B cell (primary cell): ENCODE measurements around the gene ACAP2. TPM values are rescaled to one million over a fixed set of nuclear protein-coding genes. Genes with fewer than 3 reads are reported as not detected.

Source experiments
- ATAC-seq: fragments of 200-7000 bp; cut with Tn5 transposase; one replicate; pipeline ENCODE4 v1.10.0; 2021; ENCODE audit warnings: low read depth, mild to moderate bottlenecking, moderate number of reproducible peaks, moderate library complexity
- CTCF ChIA-PET: fragments of 350-600 bp; sonication (Branson Sonifier 250); formaldehyde crosslinking; loops from one replicate; lab custom pipeline; 2021; ENCODE audit warnings: antibody characterized with exemption, inconsistent platforms; lab: Charles Lee
- POLR2A ChIA-PET: fragments of 350-600 bp; sonication (Branson Sonifier 250); formaldehyde crosslinking; loops from one replicate; lab custom pipeline; 2021; ENCODE audit warnings: antibody characterized with exemption; lab: Charles Lee
- DNase-seq: peaks from one replicate; pipeline ENCODE4 v3.0.0; 2013
- H2AFZ ChIP-seq: 2 replicates; pipeline ENCODE4 v1.6.1; 2012; ENCODE audit warnings: mild to moderate bottlenecking, low read depth, low read length; ENCODE audit not compliant: insufficient read depth, poor library complexity, severe bottlenecking
- H3K27ac ChIP-seq, 2 donors: 1 replicate in 1 of 2; 2 replicates in 1 of 2; pipeline ENCODE4 v1.5.1; 2012 to 2013; ENCODE audit warnings: low read length in 2 of 2, mild to moderate bottlenecking in 2 of 2, moderate library complexity in 1 of 2
- H3K27me3 ChIP-seq, 4 experiments: fragments of 200-600 bp in 1 of 4; sonication (generic) in 1 of 4; replicated peaks in 1 of 4; 1 replicate in 2 of 4; 2 replicates in 2 of 4; pipeline versions ENCODE4 v1.6.1 to v1.7.0; 2013 to 2016; ENCODE audit warnings: low read length in 3 of 4, mild to moderate bottlenecking in 2 of 4, mixed read lengths in 1 of 4, moderate library complexity in 1 of 4; ENCODE audit not compliant: insufficient read depth in 4 of 4, control insufficient read depth in 3 of 4; ENCODE audit errors: control extremely low read depth in 1 of 4
- H3K36me3 ChIP-seq, 2 experiments: replicated peaks in 1 of 2; 1 replicate in 1 of 2; 2 replicates in 1 of 2; pipeline versions ENCODE4 v1.6.1 to v1.7.1; 2013; ENCODE audit warnings: low read length in 1 of 2; ENCODE audit not compliant: insufficient read depth in 2 of 2, control insufficient read depth in 1 of 2; ENCODE audit errors: control extremely low read depth in 1 of 2, extremely low read depth in 1 of 2
- H3K4me1 ChIP-seq, 2 donors: fragments of 200-600 bp in 1 of 2; sonication (generic) in 1 of 2; 1 replicate in 1 of 2; 2 replicates in 1 of 2; pipeline versions ENCODE4 v1.5.1 to v1.6.1; 2013 to 2017; ENCODE audit warnings: low read length in 2 of 2; ENCODE audit not compliant: control insufficient read depth in 2 of 2, insufficient read depth in 2 of 2
- H3K4me2 ChIP-seq: replicated peaks from 2 replicates; pipeline ENCODE3; 2012; ENCODE audit warnings: mild to moderate bottlenecking, low read depth, low read length; ENCODE audit not compliant: poor library complexity, severe bottlenecking
- H3K4me3 ChIP-seq, 5 experiments: fragments of 200-600 bp in 1 of 5; sonication (generic) in 1 of 5; 1 replicate in 3 of 5; 2 replicates in 2 of 5; pipeline versions ENCODE4 v1.5.1 to v1.7.0; 2011 to 2016; ENCODE audit warnings: low read length in 4 of 5, mild to moderate bottlenecking in 4 of 5, low read depth in 2 of 5, control low read depth in 1 of 5, moderate library complexity in 1 of 5; ENCODE audit not compliant: insufficient read depth in 1 of 5; ENCODE audit errors: control extremely low read depth in 1 of 5, extremely low read depth in 1 of 5
- H3K79me2 ChIP-seq: fragments of 200-600 bp; sonication (generic); one replicate; pipeline ENCODE4 v1.6.0; 2016; ENCODE audit warnings: low read length; ENCODE audit not compliant: control insufficient read depth, insufficient read depth
- H3K9ac ChIP-seq: fragments of 200-600 bp; sonication (generic); 2 replicates; pipeline ENCODE4 v1.6.1; 2017; ENCODE audit warnings: mild to moderate bottlenecking, low read length, moderate library complexity
- H3K9me3 ChIP-seq, 3 donors: one replicate each; pipeline versions ENCODE4 v1.6.1 to v1.7.1; 2013; ENCODE audit warnings: low read length in 2 of 3; ENCODE audit not compliant: control insufficient read depth in 2 of 3, insufficient read depth in 1 of 3; ENCODE audit errors: control extremely low read depth in 1 of 3
- H4K20me1 ChIP-seq: 2 replicates; pipeline ENCODE4 v1.6.0; 2012; ENCODE audit warnings: mild to moderate bottlenecking, low read length; ENCODE audit not compliant: insufficient read depth, control insufficient read depth, poor library complexity, severe bottlenecking
- H3K27ac Mint-ChIP-seq: one replicate; pipeline ENCODE4 v1.8.0; 2021; ENCODE audit warnings: mixed read lengths
- H3K27me3 Mint-ChIP-seq: one replicate; pipeline ENCODE4 v1.8.0; 2021; ENCODE audit warnings: mixed read lengths
- H3K4me1 Mint-ChIP-seq: one replicate; pipeline ENCODE4 v1.8.0; 2021; ENCODE audit warnings: mixed read lengths
- H3K4me3 Mint-ChIP-seq: one replicate; pipeline ENCODE4 v1.8.0; 2021; ENCODE audit warnings: mixed read lengths
- H3K9me3 Mint-ChIP-seq: one replicate; pipeline ENCODE4 v1.8.0; 2022; ENCODE audit warnings: mixed read lengths; ENCODE audit not compliant: insufficient read depth
- CTCF ChIP-seq: fragments of 200-600 bp; IDR thresholded peaks from one replicate; pipeline ENCODE4 v1.8.0; 2022; ENCODE audit warnings: antibody characterized with exemption, mild to moderate bottlenecking
- EZH2 ChIP-seq: IDR thresholded peaks from 2 replicates; pipeline ENCODE4 v1.6.1; 2012; ENCODE audit warnings: borderline replicate concordance, low read depth, mild to moderate bottlenecking, moderate library complexity, low read length; ENCODE audit not compliant: insufficient read depth, poor library complexity, severe bottlenecking
- WGBS: methylation state at CpG from one replicate; pipeline ENCODE4 v1.1.5; 2013; ENCODE audit warnings: missing lambda C conversion rate; ENCODE audit not compliant: insufficient coverage; 5-methylcytosine and 5-hydroxymethylcytosine counted together
- intact Hi-C: fragments of 100-400 bp; cut with micrococcal nuclease; formaldehyde crosslinking; loops from one replicate; pipeline ENCODE4 v1.10.0; 2022
- polyA plus RNA-seq: library from polyadenylated mRNA; depleted of rRNA; stranded (reverse); fragments of >200 nt; gene quantifications from 2 replicates; pipeline ENCODE4 v1.2.3, GENCODE V29; 2012
- total RNA-seq, 2 donors: library from RNA; stranded (reverse); fragments of 120-200 nt in 1 of 2; gene quantifications; 1 replicate in 1 of 2; 2 replicates in 1 of 2; pipeline versions ENCODE4 v1.2.3 to v1.2.4, GENCODE V29; 2013 to 2022

ACAP2 gene
- total and polyA plus RNA-seq, 2 donors (not counting 1 experiment from before 2014, with no cell fraction given): 18.6 to 113 TPM

GRCh38 chr3:195251336-195252065, 191.3 kb downstream of the ACAP2 start:
- POLR2A ChIA-PET: no interaction called here

More at GRCh38 chr3:195251336-195252065, 191.3 kb downstream of the ACAP2 start:
- Mint-ChIP-seq H3K27me3 (no peaks in the 10 kb centered on the region), H3K4me3 (no peak overlapping the region), H3K4me1 (peaks cover 19% of the 10 kb centered on the region), H3K9me3 (no peaks in the 10 kb centered on the region), H3K27ac (no peak overlapping the region)
- Histone ChIP-seq H3K27ac (no peak overlapping the region), H3K4me2 (peak overlapping the region; percentile 32), H3K27me3 (no peaks in the 10 kb centered on the region), H3K9ac (no peak overlapping the region), H3K4me1 (peaks cover 8 to 11% of the 10 kb centered on the region in 2 donors), H2AFZ (no peak overlapping the region), H3K36me3 (no peaks in the 10 kb centered on the region), H3K79me2 (no peaks in the 10 kb centered on the region), H3K4me3 (no peak overlapping the region), H4K20me1 (no peaks in the 10 kb centered on the region), H3K9me3 (peaks cover 0 to 11% (median 0%) of the 10 kb centered on the region in 3 donors)
- DNase-seq (no peak), ATAC-seq (no peak)
- no peak for TF ChIP-seq EZH2
- no peak for TF ChIP-seq CTCF
- intact Hi-C loops: no loop called here
- WGBS: 79% methylated on average over 11 of the region's 14 CpGs
- CTCF ChIA-PET: interaction anchor here (1.2 to 4.4 kb wide), 8 partner anchors 18 to 569 kb away, joined by 3 to 26 read pairs (median 5); no protein-coding TSS in a partner anchor
